ENCODE measurements around the gene DCAF11.

The DCAF11 gene

GRCh38 chr14:24093901-24094840 is 20.4 kb upstream of the DCAF11 start, which contains the start of gene PCK2 (continued):
- TF ChIP-seq ZNF416 (tag by site-specific recombination; IDR thresholded peaks at IDR 0.05) (no peak), ZNF521 (tag by site-specific recombination; IDR thresholded peaks at IDR 0.05) (no peak), ZNF623 (tag by site-specific recombination; IDR thresholded peaks at IDR 0.05) (no peak), ZNF335 (tag by site-specific recombination; conservative IDR thresholded peaks at IDR 0.05) (peak; percentile 36; the same call in 1 of the 2 replicates), SP3 (tag by site-specific recombination; IDR thresholded peaks at IDR 0.05) (peak; percentile 94), ZNF350 (tag by site-specific recombination; IDR thresholded peaks at IDR 0.05) (no peak), SP7 (tag by site-specific recombination; IDR thresholded peaks at IDR 0.05) (peak; percentile 84), HOXC10 (CRISPR knock-in tag; IDR thresholded peaks at IDR 0.05) (no peak)
- TF ChIP-seq, protein P1, sequence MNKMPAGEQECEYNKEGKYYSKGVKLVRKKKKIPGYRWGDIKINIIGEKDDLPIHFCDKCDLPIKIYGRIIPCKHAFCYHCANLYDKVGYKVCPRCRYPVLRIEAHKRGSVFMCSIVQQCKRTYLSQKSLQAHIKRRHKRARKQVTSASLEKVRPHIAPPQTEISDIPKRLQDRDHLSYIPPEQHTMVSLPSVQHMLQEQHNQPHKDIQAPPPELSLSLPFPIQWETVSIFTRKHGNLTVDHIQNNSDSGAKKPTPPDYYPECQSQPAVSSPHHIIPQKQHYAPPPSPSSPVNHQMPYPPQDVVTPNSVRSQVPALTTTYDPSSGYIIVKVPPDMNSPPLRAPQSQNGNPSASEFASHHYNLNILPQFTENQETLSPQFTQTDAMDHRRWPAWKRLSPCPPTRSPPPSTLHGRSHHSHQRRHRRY (tag by site-specific recombination; IDR thresholded peaks at IDR 0.05): no peak

DNA sequence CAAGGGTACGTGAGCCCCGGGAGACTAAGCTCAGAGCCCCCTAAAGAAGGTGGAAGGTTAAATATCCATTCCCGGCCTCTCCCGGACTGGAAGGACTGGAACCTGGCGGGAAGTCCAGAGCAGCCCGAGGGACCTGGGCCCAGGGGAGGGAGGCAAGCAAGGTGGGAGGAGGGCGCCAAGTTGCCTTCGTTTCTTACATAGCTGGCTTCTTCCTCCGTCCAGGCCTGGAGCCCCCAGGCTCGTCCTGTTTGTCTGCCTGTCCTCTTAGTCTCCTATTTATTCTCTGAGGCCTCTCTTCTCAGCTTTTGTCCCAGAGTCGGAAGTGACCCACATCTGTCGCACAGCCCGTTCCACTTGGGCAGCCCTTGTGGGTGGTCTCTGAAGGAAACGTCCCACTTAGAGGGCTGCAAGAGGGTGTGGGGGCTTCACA is 19.7 kb upstream of the DCAF11 start:
- POLR2A ChIA-PET: interaction anchor here (1.1 to 4.2 kb wide), 7 partner anchors 13 to 100 kb away, joined by 3 to 64 read pairs (median 21); partner anchors contain the start of genes CARMIL3, DCAF11, NRL and PSME1

More for the DNA sequence above, 19.7 kb upstream of the DCAF11 start:
- CTCF ChIA-PET: interaction anchor here (0.7 to 9.4 kb wide), 5 partner anchors 12 to 223 kb away, joined by 3 to 247 read pairs (median 4); no protein-coding TSS in a partner anchor
- Histone ChIP-seq H3K27ac (ENCODE audit: extremely low read depth, low read depth, low read length) (peak overlapping the region; percentile 87), H3K4me1 (ENCODE audit: control insufficient read depth, insufficient read depth, low read length) (peaks cover 3% of the 10 kb centered on the region; the same call in 1 of the 2 replicates), H3K9me3 (ENCODE audit: control insufficient read depth, insufficient read depth, low read depth, low read length) (no peaks in the 10 kb centered on the region), H3K36me3 (ENCODE audit: control insufficient read depth in 2 of 2, insufficient read depth in 1 of 2, low read length in 2 of 2) (peaks cover 0 to 27% of the 10 kb centered on the region in 2 experiments; a peak in 1 of 3 replicates), H3K4me3 (ENCODE audit: low read depth, low read length) (peak overlapping the region; percentile 81)
- peak; percentile 13; the same call in 1 of the 2 replicates for TF ChIP-seq ZNF335 (tag by site-specific recombination; conservative IDR thresholded peaks at IDR 0.05)
- TF ChIP-seq, protein P2, sequence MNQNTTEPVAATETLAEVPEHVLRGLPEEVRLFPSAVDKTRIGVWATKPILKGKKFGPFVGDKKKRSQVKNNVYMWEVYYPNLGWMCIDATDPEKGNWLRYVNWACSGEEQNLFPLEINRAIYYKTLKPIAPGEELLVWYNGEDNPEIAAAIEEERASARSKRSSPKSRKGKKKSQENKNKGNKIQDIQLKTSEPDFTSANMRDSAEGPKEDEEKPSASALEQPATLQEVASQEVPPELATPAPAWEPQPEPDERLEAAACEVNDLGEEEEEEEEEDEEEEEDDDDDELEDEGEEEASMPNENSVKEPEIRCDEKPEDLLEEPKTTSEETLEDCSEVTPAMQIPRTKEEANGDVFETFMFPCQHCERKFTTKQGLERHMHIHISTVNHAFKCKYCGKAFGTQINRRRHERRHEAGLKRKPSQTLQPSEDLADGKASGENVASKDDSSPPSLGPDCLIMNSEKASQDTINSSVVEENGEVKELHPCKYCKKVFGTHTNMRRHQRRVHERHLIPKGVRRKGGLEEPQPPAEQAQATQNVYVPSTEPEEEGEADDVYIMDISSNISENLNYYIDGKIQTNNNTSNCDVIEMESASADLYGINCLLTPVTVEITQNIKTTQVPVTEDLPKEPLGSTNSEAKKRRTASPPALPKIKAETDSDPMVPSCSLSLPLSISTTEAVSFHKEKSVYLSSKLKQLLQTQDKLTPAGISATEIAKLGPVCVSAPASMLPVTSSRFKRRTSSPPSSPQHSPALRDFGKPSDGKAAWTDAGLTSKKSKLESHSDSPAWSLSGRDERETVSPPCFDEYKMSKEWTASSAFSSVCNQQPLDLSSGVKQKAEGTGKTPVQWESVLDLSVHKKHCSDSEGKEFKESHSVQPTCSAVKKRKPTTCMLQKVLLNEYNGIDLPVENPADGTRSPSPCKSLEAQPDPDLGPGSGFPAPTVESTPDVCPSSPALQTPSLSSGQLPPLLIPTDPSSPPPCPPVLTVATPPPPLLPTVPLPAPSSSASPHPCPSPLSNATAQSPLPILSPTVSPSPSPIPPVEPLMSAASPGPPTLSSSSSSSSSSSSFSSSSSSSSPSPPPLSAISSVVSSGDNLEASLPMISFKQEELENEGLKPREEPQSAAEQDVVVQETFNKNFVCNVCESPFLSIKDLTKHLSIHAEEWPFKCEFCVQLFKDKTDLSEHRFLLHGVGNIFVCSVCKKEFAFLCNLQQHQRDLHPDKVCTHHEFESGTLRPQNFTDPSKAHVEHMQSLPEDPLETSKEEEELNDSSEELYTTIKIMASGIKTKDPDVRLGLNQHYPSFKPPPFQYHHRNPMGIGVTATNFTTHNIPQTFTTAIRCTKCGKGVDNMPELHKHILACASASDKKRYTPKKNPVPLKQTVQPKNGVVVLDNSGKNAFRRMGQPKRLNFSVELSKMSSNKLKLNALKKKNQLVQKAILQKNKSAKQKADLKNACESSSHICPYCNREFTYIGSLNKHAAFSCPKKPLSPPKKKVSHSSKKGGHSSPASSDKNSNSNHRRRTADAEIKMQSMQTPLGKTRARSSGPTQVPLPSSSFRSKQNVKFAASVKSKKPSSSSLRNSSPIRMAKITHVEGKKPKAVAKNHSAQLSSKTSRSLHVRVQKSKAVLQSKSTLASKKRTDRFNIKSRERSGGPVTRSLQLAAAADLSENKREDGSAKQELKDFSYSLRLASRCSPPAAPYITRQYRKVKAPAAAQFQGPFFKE (tag by site-specific recombination; IDR thresholded peaks at IDR 0.05; ENCODE audit: borderline replicate concordance): no peak
